HCT116 (cell line): Measurements from ENCODE around the gene KRT7. TPM values are rescaled to one million over a fixed set of nuclear protein-coding genes. Genes with fewer than 3 reads are reported as not detected.
A peak's percentile ranks its signal among the peaks of the same experiment; 100 is the strongest.

Experiments used
- ATAC-seq: fragments of 200-7000 bp; cut with Tn5 transposase; 2 replicates; pipeline ENCODE4 v1.9.1; 2020; ENCODE audit warnings: mild to moderate bottlenecking, moderate library complexity
- BruUV-seq: library from RNA; stranded (reverse); fragments of 400-500 nt; replicated peaks from 2 replicates; lab custom pipeline; 2021; lab: Mats Ljungman, UMichigan
- CTCF ChIA-PET: fragments of 300-600 bp; sonication (Branson Sonifier 250); formaldehyde crosslinking; loops from one replicate; lab custom pipeline; 2021; ENCODE audit warnings: antibody characterized with exemption; lab: Charles Lee
- POLR2A ChIA-PET: fragments of 300-600, 350-600 bp; sonication (Branson Sonifier 250); formaldehyde crosslinking; loops from one replicate; lab custom pipeline; 2021; ENCODE audit warnings: antibody characterized with exemption; lab: Charles Lee
- RAD21 ChIA-PET, 2 experiments: fragments of 300-600 bp; sonication (Branson Sonifier 250); formaldehyde crosslinking; loops; one replicate each; lab custom pipeline; 2023; ENCODE audit warnings: low total read pairs in 2 of 2; ENCODE audit not compliant: uncharacterized antibody in 2 of 2, unreplicated experiment in 2 of 2, low non-redundant PET in 1 of 2; lab: Charles Lee
- DNase-seq: peaks from one replicate; pipeline ENCODE4 v3.0.0-alpha.2; 2010; ENCODE audit warnings: low read depth, low spot score
- H2AFZ ChIP-seq: fragments of 200-600 bp; shearing (Covaris generic), sonication (generic); 2 replicates; pipeline ENCODE4 v1.6.1; 2017; ENCODE audit warnings: low read depth, mixed run types, mixed read lengths, antibody characterized with exemption, low read length; ENCODE audit not compliant: poor library complexity, severe bottlenecking
- H3K27ac ChIP-seq: 2 replicates; pipeline ENCODE4 v1.5.1; 2012; ENCODE audit warnings: low read depth, low read length
- H3K27me3 ChIP-seq: fragments of 200-600 bp; sonication (generic); 2 replicates; pipeline ENCODE4 v1.6.1; 2016; ENCODE audit warnings: mixed run types, low read length, mixed read lengths; ENCODE audit not compliant: insufficient read depth
- H3K36me3 ChIP-seq, 2 experiments: fragments of 200-500 bp in 1 of 2; fragments of 200-600 bp in 1 of 2; sonication (Bioruptor generic) in 1 of 2; sonication (generic) in 1 of 2; 2 replicates each; pipeline versions ENCODE4 v1.5.1 to v1.6.1; 2014 to 2016; ENCODE audit warnings: low read length in 2 of 2, inconsistent platforms in 1 of 2, mixed read lengths in 1 of 2, mixed run types in 1 of 2; ENCODE audit not compliant: insufficient read depth in 2 of 2, control insufficient read depth in 1 of 2
- H3K4me1 ChIP-seq, 2 experiments: fragments of 200-600 bp in 1 of 2; sonication (generic) in 1 of 2; 2 replicates each; pipeline versions ENCODE4 v1.5.1 to v1.6.1; 2012 to 2017; ENCODE audit warnings: low read length in 2 of 2, inconsistent platforms in 1 of 2, mild to moderate bottlenecking in 1 of 2, mixed read lengths in 1 of 2, mixed run types in 1 of 2, moderate library complexity in 1 of 2; ENCODE audit not compliant: insufficient read depth in 2 of 2, control insufficient read depth in 1 of 2
- H3K4me2 ChIP-seq: fragments of 200-600 bp; sonication (generic); 2 replicates; pipeline ENCODE4 v1.6.1; 2017; ENCODE audit warnings: mixed run types, low read length, mixed read lengths
- H3K4me3 ChIP-seq, 2 experiments: fragments of 200-600 bp in 1 of 2; sonication (generic) in 1 of 2; replicated peaks in 1 of 2; 2 replicates each; pipeline ENCODE4 v1.5.1; 2011 to 2016; ENCODE audit warnings: low read length in 2 of 2, control low read depth in 1 of 2, low read depth in 1 of 2, mild to moderate bottlenecking in 1 of 2, mixed read lengths in 1 of 2, mixed run types in 1 of 2
- H3K79me2 ChIP-seq: fragments of 200-600 bp; sonication (generic); 2 replicates; pipeline ENCODE4 v1.6.1; 2017; ENCODE audit warnings: mild to moderate bottlenecking, mixed run types, low read length, moderate library complexity, mixed read lengths; ENCODE audit not compliant: insufficient read depth
- H3K9ac ChIP-seq: fragments of 200-600 bp; sonication (generic); 2 replicates; pipeline ENCODE4 v1.6.1; 2016; ENCODE audit warnings: low read length, mixed read lengths
- H3K9me2 ChIP-seq: fragments of 200-600 bp; sonication (generic), shearing (Covaris generic); 2 replicates; pipeline ENCODE4 v1.6.1; 2017; ENCODE audit warnings: mixed run types, mild to moderate bottlenecking, moderate library complexity; ENCODE audit not compliant: insufficient read depth
- H3K9me3 ChIP-seq, 2 experiments: fragments of 200-500 bp in 1 of 2; fragments of 200-600 bp in 1 of 2; sonication (Bioruptor generic) in 1 of 2; sonication (generic) in 1 of 2; 2 replicates each; pipeline ENCODE4 v1.6.1; 2014 to 2017; ENCODE audit warnings: low read length in 2 of 2, mixed read lengths in 2 of 2, inconsistent platforms in 1 of 2, low read depth in 1 of 2, mild to moderate bottlenecking in 1 of 2, mixed run types in 1 of 2, moderate library complexity in 1 of 2; ENCODE audit not compliant: control insufficient read depth in 1 of 2, insufficient read depth in 1 of 2
- H4K20me1 ChIP-seq: fragments of 200-600 bp; sonication (generic), shearing (Covaris generic); 2 replicates; pipeline ENCODE4 v1.6.1; 2017; ENCODE audit warnings: mixed run types, mild to moderate bottlenecking, moderate library complexity; ENCODE audit not compliant: insufficient read depth
- ATF3 ChIP-seq: IDR thresholded peaks from 2 replicates; pipeline ENCODE4 v1.6.1; 2012
- CEBPB ChIP-seq: IDR thresholded peaks from 2 replicates; pipeline ENCODE4 v1.6.1; 2012; ENCODE audit warnings: low read depth
- CTCF ChIP-seq, 3 experiments: fragments of 200-600 bp in 1 of 3; sonication (generic) in 1 of 3; IDR thresholded peaks in 2 of 3; conservative IDR thresholded peaks in 1 of 3; 2 replicates each; pipeline ENCODE4 v1.5.1; 2012 to 2017; ENCODE audit warnings: low read depth in 2 of 3, low read length in 2 of 3, antibody characterized with exemption in 1 of 3, borderline replicate concordance in 1 of 3, control low read depth in 1 of 3, mild to moderate bottlenecking in 1 of 3, mixed read lengths in 1 of 3, mixed run types in 1 of 3, moderate library complexity in 1 of 3; ENCODE audit not compliant: insufficient read depth in 1 of 3
- EGR1 ChIP-seq: IDR thresholded peaks from 2 replicates; pipeline ENCODE4 v1.6.1; 2012; ENCODE audit warnings: low read depth
- ELF1 ChIP-seq: IDR thresholded peaks from 2 replicates; pipeline ENCODE4 v1.6.1; 2012; ENCODE audit warnings: low read depth, borderline replicate concordance
- EZH2phosphoT487 ChIP-seq: fragments of 200-600 bp; IDR thresholded peaks from 2 replicates; pipeline ENCODE4 v1.6.1; 2018; ENCODE audit warnings: antibody characterized with exemption, borderline replicate concordance
- JUND ChIP-seq: IDR thresholded peaks from 2 replicates; pipeline ENCODE4 v1.6.1; 2012
- MAX ChIP-seq: IDR thresholded peaks from 2 replicates; pipeline ENCODE4 v1.6.1; 2012
- POLR2A ChIP-seq: IDR thresholded peaks from 2 replicates; pipeline ENCODE4 v1.7.0; 2011; ENCODE audit warnings: borderline replicate concordance; ENCODE audit not compliant: insufficient read depth, insufficient read length; ENCODE audit errors: extremely low read depth
- POLR2AphosphoS5 ChIP-seq: IDR thresholded peaks from 2 replicates; pipeline ENCODE4 v1.6.1; 2011; ENCODE audit warnings: mild to moderate bottlenecking, low read depth, low read length, moderate library complexity
- RAD21 ChIP-seq: IDR thresholded peaks from 2 replicates; pipeline ENCODE4 v1.6.1; 2012; ENCODE audit warnings: low read depth, mild to moderate bottlenecking
- REST ChIP-seq: IDR thresholded peaks from 2 replicates; pipeline ENCODE4 v1.6.1; 2012; ENCODE audit warnings: low read depth
- SP1 ChIP-seq: IDR thresholded peaks from 2 replicates; pipeline ENCODE4 v1.6.1; 2012; ENCODE audit warnings: low read depth
- SRF ChIP-seq: IDR thresholded peaks from 2 replicates; pipeline ENCODE4 v1.6.1; 2012; ENCODE audit warnings: low read depth
- TCF7L2 ChIP-seq: IDR thresholded peaks from 2 replicates; pipeline ENCODE4 v1.7.0; 2011; ENCODE audit warnings: borderline replicate concordance, inconsistent platforms; ENCODE audit not compliant: insufficient read depth, insufficient read length; ENCODE audit errors: extremely low read depth
- YY1 ChIP-seq: IDR thresholded peaks from 2 replicates; pipeline ENCODE4 v1.6.1; 2011; ENCODE audit warnings: low read length, low read depth, moderate library complexity, mild to moderate bottlenecking; ENCODE audit not compliant: insufficient replicate concordance; ENCODE audit errors: extremely low read depth
- ZBTB33 ChIP-seq: IDR thresholded peaks from 2 replicates; pipeline ENCODE4 v1.6.1; 2011; ENCODE audit warnings: mild to moderate bottlenecking, low read length, moderate library complexity; ENCODE audit not compliant: insufficient replicate concordance; ENCODE audit errors: extremely low read depth
- ZFX ChIP-seq: fragments of 450-650 bp; IDR thresholded peaks from 2 replicates; pipeline ENCODE4 v1.6.1; 2017
- ZNF274 ChIP-seq: fragments of 200-500 bp; sonication (Bioruptor generic); IDR thresholded peaks from 2 replicates; pipeline ENCODE4 v1.6.1; 2014; ENCODE audit warnings: mild to moderate bottlenecking, low read depth, low read length, inconsistent platforms
- intact Hi-C: fragments of 100-400 bp; cut with micrococcal nuclease; formaldehyde crosslinking; loops from 2 replicates; pipeline ENCODE4 v1.10.0; 2022
- total RNA-seq: library from RNA; stranded (reverse); gene quantifications from one replicate; pipeline ENCODE4 v1.2.1, GENCODE V29; 2021; ENCODE audit not compliant: unreplicated experiment

The KRT7 gene
- total RNA-seq, 1 experiment from 2014 or later, result 72.6 TPM

- Histone ChIP-seq H3K9me2 (no peaks in the 10 kb centered on the region), H3K4me1 (peaks cover 17 to 82% of the 10 kb centered on the region in 2 experiments), H3K9me3 (no peaks in the 10 kb centered on the region), H4K20me1 (no peaks in the 10 kb centered on the region), H3K27me3 (no peaks in the 10 kb centered on the region), H3K79me2 (no peaks in the 10 kb centered on the region), H2AFZ (peak overlapping the region; percentile 59), H3K36me3 (no peaks in the 10 kb centered on the region), H3K9ac (peak overlapping the region; percentile 20; the same call in 1 of the 2 replicates), H3K27ac (no peak overlapping the region), H3K4me3 (no peak overlapping the region), H3K4me2 (peak overlapping the region; percentile 41)
- no peak for ATAC-seq
- ChIA-PET RAD21 (no interaction called here), POLR2A (interaction anchor here (1.0 to 1.8 kb wide), 2 partner anchors 56 to 76 kb away, joined by 3 to 10 read pairs; no protein-coding TSS in a partner anchor), CTCF (interaction anchor here (0.7 to 1.7 kb wide), 3 partner anchors 55 to 67 kb away, joined by 3 to 11 read pairs (median 4); no protein-coding TSS in a partner anchor)
- BruUV-seq, result no TSS peak
- intact Hi-C loops, result no loop called here
- DNase-seq, result no peak
- TF ChIP-seq YY1, result no peak
- no peak for TF ChIP-seq TCF7L2
- no peak for TF ChIP-seq SRF
- TF ChIP-seq REST, result no peak
- no peak for TF ChIP-seq CEBPB
- no peak for TF ChIP-seq POLR2AphosphoS5
- TF ChIP-seq ZBTB33, result no peak
- no peak for TF ChIP-seq ATF3
- TF ChIP-seq EZH2phosphoT487, result no peak
- no peak for TF ChIP-seq ZNF274
- TF ChIP-seq JUND, result no peak
- no peak for TF ChIP-seq MAX
- no peak for TF ChIP-seq EGR1
- TF ChIP-seq ZFX, result no peak
- no peak for TF ChIP-seq RAD21
- no peak for TF ChIP-seq CTCF (IDR thresholded peaks at IDR 0.05 in 2 of 3, conservative IDR thresholded peaks at IDR 0.05 in 1 of 3; ENCODE audit: borderline replicate concordance in 1 of 3, insufficient read depth in 1 of 3, low read depth in 2 of 3, low read length in 2 of 3)
- TF ChIP-seq SP1, result no peak
- no peak for TF ChIP-seq ELF1
- TF ChIP-seq POLR2A, result no peak
These were observed 9.5 kb upstream of the KRT7 start for GRCh38 chr12:52223406-52224039.
